GM21619 (cell line): ENCODE results near the gene GTF2A2.

Source experiments
- ATAC-seq: cut with Tn5 transposase; IDR thresholded peaks from one replicate; pipeline ENCODE4 v1.9.1; 2021; ENCODE audit not compliant: unreplicated experiment

GTF2A2 gene

DNA sequence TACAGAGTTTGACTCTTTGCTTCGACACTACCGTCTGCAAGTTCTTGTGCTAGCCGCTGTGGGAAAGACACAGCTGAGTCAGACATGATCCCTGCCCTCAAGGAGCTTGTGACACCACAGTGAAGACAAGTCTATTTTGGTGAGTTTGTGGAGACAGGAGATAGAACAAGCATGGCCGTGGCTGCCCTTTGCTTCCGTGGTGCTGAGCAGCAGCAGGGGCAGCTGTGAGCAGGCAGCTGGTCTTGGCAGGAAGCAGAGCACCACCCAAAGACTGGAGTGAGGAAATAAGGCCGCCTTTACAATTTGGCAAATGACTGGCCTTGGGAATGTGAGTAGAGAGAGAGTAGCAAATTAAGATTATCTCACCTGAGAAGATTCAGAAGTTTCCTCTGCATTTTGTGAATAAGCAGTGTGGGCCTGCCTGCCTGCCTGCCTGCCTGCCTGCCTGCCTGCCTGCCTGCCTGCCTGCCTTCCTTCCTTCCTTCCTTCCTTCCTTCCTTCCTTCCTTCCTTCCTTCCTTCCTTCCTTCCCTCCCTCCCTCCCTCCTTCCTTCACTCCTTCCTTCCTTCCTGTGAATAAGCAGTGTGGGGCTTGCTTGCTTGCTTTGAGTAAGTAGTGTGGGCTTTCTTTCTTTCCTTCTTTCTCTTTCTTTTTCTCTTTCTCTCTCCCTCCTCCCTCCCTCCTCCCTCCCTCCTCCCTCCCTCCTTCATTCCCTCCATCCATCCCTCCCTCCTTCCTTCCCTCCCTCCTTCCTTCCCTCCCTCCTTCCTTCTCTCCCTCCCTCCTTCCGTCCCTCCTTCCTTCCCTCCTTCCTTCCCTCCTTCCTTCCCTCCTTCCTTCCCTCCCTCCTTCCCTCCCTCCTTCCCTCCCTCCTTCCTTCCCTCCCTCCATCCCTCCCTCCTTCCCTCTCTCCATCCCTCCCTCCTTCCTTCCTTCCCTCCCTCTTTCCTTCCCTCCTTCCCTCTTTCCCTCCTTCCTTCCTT is 47.3 kb downstream of the GTF2A2 start:
- no peak for ATAC-seq

DNA sequence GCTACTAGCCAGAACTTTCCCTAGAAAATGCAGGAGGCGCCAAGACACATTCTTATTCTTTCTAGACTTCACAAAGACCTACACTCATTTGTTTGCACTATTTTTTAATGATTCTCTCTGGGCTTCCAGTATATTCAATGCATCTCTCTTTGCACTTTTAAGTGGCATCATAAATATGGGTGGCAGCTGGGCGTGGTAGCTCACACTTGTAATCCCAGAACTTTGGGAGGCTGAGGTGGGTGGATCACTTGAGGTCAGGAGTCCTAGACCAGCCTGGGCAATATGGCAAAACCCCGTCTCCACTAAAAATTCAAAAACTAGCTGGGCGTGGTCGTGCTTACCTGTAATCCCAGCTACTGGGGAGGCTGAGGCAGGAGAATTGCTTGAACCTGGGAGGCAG is 51.3 kb downstream of the GTF2A2 start:
- no peak for ATAC-seq

DNA sequence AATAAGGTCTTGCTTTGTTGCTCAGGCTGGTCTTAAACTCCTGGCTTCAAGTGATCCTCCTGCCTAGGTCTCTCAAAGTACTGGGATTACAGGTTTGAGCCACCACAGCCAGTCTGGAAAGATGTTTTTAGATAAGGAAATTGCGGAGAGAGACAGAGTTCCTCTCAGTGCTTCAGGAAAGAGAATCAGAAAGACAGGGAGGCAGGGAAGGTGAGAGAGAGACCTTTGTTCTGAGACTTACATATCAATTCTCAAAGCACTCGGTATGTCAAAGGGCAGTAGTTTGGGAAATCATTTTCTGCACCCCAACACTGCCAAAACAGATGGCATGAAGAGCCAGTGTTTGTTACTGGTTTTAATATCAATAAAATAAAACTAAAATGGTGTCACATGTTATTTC is 58.9 kb downstream of the GTF2A2 start:
- ATAC-seq: no peak

DNA sequence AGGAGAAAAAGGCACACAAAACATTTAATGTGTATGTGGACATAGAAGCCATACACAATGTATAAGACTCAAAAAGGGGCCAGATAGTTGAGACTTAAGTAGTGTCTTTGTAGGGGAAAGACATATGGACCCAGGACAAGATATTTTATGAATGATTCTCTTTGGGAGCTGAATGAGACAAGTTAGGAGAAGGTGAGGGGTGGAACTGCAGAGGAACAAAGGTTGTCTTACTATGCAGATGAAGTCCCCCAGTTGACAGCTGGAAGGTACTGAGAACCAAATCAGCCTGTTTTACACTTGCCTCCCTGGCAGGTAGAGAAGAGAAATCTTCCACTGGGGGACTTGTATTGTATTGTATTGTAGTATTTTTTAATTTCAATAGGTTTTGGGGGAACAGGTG is 60.7 kb downstream of the GTF2A2 start:
- ATAC-seq: no peak

DNA sequence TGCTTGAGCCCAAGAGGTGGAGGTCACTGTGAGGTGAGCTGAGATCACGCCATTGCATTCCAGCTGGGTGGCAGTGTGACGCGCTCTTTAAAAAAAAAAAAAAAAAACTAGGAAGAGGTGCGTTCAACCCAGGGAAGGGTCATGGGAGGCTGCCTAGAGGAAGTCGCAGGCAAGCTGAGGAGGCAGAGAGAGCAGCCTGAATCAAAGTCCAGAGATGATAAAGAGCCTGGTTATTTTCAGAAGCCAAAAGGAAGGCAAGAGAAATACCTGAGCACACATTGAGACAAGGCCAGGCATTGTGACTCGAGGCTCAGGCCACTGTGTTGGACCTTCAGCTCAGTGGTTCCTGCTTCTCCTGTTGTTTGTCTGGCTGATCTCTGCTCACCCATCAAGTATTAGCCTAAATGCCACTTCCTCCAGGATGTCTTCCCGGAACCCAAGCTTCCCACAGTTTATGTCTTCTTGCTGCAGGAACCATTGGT is 61.8 kb downstream of the GTF2A2 start:
- ATAC-seq: no peak

DNA sequence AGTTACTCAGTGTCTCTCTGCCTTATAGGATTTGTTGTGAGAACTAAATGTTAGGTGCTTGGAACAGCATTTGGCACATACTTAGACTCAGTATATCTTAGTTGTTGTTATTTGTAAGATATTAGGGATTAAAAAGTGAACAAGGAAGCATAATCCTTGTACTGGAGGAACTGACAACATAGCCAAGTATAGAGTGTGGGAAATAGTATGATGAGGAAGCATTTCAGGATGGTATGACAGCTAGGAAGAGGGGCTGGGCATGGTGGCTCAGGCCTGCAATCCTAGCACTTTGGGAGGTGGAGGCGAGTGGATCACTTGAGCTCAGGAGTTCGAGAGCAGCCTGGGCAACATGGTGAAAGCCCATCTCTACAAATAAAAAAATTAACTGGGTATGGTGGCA is 62.3 kb downstream of the GTF2A2 start:
- no peak for ATAC-seq

DNA sequence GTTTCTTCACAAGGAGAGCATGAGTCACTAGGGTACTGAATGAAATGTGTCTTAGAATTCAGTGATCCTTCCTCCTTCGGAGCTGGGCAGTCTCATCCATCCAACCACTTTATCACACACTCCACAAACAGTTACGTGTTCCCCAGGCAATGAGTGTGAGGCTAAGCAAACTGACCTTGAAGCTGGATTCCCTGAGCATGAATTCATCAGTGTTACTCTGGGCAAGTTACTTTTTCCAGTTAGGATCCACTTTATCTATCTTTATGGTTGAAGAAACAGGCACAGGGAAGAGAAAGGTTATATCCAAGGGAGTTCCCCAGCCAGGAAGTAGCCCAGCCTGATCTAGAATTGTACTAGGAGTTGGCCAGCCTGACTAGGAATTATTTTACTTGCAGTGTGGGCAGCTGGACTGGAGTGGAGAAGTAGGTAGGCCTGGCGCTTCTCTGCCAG is 62.8 kb downstream of the GTF2A2 start:
- ATAC-seq: no peak

DNA sequence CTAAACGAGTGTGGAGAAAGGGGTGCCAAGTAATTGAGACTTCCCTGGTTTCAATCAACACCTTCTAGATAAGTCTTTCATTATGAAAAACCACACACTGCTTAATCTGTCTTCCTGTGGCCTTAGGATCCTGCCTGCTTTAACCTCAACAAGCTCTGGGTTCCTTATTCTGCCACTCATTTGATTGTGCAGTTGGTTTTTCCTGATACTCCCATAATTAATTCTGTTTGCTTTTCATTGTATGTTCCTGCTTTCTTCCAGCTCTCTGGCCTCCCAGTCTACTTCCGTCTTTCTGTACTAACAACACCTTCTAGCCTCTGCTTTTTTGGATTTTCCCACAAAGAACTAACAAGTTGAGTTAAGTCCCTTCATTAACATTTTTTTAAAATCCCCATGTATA is 66.0 kb downstream of the GTF2A2 start:
- no peak for ATAC-seq

DNA sequence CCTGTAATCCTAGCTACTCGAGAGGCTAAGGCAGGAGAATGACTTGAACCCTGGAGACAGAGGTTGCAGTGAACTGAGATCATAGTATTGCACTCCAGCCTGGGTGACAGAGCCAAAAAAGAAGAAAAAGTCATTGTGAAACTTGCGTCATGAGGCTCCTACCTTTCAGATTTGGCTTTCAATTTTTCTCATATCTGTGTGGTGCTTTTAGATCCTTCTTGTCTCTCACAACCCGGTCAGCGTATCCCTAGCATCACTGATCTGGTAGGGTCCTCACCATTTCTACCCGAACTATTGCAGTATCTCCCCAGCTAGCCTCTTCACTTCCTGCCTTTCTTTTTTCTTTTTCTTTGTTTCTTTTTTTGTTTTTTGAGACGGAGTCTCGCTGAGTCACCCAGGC is 67.3 kb downstream of the GTF2A2 start:
- ATAC-seq: no peak
